AG10803 (cell line): ENCODE results near the gene UTF1.

Source experiments
- DNase-seq: peaks from one replicate; pipeline ENCODE4 v3.0.0; 2010; ENCODE audit warnings: low read depth
- H3K4me3 ChIP-seq: 2 replicates; pipeline ENCODE4 v1.5.1; 2011; ENCODE audit warnings: mild to moderate bottlenecking, low read length, control low read depth
- TF ChIP-seq, protein P1 (sequence below): conservative IDR thresholded peaks from 2 replicates; pipeline ENCODE4 v1.5.1; 2011; ENCODE audit warnings: mild to moderate bottlenecking, low read length, control low read depth, inconsistent platforms

UTF1 gene

DNA sequence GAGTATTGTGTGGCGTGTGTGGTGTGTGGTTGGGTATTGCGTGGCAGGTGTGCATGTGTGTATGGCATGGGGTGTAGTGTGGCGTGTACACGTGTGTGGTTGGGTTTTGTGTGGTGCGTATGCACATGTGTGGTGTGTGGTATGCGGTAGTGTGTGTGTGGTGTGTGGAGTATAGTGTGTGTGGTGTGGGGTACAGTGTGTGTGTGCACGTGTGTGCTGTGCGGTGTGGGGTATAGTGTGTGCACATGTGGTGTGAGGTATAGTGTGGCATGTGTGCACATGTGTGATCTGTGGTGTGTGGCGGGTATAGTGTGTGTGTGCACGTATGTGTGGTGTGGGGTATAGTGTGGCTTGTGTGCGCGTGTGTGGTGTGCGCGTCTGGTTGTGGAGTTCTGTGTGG lies 20.9 kb upstream of the UTF1 start:
- no peak overlapping the region for H3K4me3 ChIP-seq
- no peak for DNase-seq
- TF ChIP-seq, protein P1, sequence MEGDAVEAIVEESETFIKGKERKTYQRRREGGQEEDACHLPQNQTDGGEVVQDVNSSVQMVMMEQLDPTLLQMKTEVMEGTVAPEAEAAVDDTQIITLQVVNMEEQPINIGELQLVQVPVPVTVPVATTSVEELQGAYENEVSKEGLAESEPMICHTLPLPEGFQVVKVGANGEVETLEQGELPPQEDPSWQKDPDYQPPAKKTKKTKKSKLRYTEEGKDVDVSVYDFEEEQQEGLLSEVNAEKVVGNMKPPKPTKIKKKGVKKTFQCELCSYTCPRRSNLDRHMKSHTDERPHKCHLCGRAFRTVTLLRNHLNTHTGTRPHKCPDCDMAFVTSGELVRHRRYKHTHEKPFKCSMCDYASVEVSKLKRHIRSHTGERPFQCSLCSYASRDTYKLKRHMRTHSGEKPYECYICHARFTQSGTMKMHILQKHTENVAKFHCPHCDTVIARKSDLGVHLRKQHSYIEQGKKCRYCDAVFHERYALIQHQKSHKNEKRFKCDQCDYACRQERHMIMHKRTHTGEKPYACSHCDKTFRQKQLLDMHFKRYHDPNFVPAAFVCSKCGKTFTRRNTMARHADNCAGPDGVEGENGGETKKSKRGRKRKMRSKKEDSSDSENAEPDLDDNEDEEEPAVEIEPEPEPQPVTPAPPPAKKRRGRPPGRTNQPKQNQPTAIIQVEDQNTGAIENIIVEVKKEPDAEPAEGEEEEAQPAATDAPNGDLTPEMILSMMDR: no peak

GRCh38 chr10:133209641-133210040 lies 20.4 kb upstream of the UTF1 start:
- TF ChIP-seq, protein P1: no peak
- DNase-seq: no peak
- H3K4me3 ChIP-seq: no peak overlapping the region

DNA sequence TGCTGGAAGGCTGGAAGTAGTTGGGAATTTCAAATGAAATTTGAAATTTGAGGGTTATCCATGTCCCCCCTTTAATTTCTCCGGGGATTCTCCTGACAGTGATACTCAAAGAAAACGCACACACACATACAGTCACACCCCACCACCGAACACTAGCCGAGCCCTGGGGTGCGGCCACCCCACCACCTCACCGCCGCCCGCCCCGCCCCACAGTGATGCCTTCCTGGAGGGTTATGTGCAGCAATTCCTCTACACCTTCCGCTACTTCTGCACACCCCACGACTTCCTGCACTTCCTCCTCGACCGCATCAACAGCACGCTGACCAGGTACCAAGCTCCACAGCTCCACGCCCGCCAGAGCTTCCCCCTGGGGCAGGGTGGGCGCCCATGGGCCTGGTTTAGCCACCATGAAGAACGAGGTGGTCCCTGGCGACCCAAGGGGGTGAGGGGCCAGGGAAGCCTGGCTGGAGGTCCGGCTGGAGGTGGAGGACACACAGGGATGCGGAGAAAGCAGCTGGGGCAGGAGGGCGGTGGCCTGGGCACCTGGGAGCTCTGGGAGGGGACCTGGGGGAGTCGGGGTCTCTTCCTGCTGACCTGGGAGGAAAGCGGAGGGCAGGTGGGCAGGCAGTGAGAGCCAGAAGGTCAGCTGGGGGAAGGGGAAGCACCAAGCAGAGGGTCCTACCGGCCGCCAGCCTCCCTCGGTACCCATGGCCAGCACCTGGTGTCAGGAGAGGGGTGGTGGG lies 19.4 kb upstream of the UTF1 start:
- TF ChIP-seq, protein P1: no peak
- DNase-seq: no peak
- no peak overlapping the region for H3K4me3 ChIP-seq

DNA sequence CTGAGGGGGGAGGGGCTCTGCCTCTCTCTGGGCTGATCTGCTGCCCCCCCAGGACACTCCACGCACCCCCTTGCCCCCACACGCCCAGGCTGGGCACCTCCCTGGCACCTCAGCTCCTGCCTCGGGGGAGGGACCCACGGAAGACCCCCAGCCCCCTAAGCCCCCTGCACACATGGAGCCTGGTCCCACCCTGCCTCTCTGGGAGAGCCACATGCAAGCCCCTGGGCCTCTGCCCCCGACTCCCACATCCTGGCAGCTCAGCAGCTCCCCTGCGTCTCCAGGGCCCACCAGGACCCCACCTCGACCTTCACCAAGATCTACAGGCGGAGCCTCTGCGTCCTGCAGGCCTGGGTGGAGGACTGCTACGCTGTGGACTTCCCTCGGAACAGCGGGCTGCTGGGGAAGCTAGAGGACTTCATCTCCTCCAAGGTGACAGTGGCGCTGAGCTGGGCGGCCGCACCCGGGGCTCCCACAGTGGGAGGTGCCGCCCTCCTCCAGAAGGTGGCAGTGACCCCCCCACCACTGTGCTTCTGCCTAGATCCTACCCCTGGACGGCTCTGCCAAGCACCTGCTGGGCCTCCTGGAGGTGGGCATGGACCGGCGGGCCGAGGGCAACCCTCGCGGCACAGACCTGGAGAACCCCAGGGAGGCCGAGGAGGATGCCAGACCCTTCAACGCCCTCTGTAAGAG lies 18.7 kb upstream of the UTF1 start:
- TF ChIP-seq, protein P1: no peak
- no peak for DNase-seq
- H3K4me3 ChIP-seq: no peak overlapping the region

- no peak for DNase-seq
- TF ChIP-seq, protein P1: no peak
- no peak overlapping the region for H3K4me3 ChIP-seq
Measured at GRCh38 chr10:133211959-133212852, 17.8 kb upstream of the UTF1 start.

DNA sequence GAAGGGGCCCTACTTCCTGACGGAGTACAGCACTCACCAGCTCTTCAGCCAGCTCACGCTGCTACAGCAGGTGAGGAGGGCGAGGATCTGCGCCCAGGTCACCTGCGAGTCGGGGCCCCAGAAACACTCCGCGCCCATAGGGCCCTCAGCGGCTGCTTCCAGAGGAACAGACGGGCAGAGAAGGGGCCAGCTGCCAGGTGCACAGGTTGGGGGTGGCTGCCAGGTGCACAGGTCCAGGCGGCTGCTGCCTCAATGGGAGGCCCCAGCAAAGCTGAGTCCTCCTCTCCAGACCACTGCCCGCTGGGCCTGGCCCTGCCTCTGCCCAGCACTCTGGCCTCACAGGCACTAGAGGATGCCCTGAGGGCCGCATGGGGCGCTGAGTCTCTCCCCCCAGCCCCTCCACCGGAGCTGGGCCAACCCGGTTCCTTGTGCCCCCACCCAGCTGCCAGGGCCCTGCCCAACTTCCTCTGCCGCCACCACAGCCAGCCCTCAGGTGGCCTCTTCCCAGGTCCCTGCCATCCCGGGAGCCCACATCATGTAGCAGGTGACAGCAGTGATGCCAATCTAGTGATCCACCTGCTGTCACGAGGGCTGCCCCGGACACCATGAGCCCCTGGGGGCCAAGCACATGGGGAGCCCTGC lies 17.0 kb upstream of the UTF1 start:
- no peak for DNase-seq
- H3K4me3 ChIP-seq: no peak overlapping the region
- TF ChIP-seq, protein P1: no peak
